Retinal pigment epithelial cell (primary cell): ENCODE data around the gene CCR9.

Source experiments
- DNase-seq: peaks from one replicate; pipeline ENCODE4 v3.0.0-alpha.2; 2010; ENCODE audit warnings: low read depth
- H3K4me3 ChIP-seq: 2 replicates; pipeline ENCODE4 v1.5.1; 2011; ENCODE audit warnings: mild to moderate bottlenecking, low read length, control low read depth, moderate library complexity
- CTCF ChIP-seq: conservative IDR thresholded peaks from 2 replicates; pipeline ENCODE4 v1.5.1; 2011; ENCODE audit warnings: low read depth, low read length, control low read depth, inconsistent platforms

CCR9 gene

GRCh38 chr3:45873036-45873435 is 13.3 kb upstream of the CCR9 start:
- no peak overlapping the region for H3K4me3 ChIP-seq
- TF ChIP-seq CTCF, result no peak
- no peak for DNase-seq

GRCh38 chr3:45873638-45874037 is 12.7 kb upstream of the CCR9 start:
- H3K4me3 ChIP-seq, result no peak overlapping the region
- no peak for DNase-seq
- no peak for TF ChIP-seq CTCF

GRCh38 chr3:45874677-45875346 is 11.5 kb upstream of the CCR9 start:
- TF ChIP-seq CTCF, result no peak
- no peak overlapping the region for H3K4me3 ChIP-seq

GRCh38 chr3:45878124-45878523 is 8.2 kb upstream of the CCR9 start:
- no peak for DNase-seq
- no peak overlapping the region for H3K4me3 ChIP-seq
- TF ChIP-seq CTCF, result no peak

More at GRCh38 chr3:45874677-45875346, 11.5 kb upstream of the CCR9 start:
- no peak for DNase-seq

GRCh38 chr3:45880725-45881077 is 5.6 kb upstream of the CCR9 start:
- no peak overlapping the region for H3K4me3 ChIP-seq
- DNase-seq, result no peak
- TF ChIP-seq CTCF, result no peak

GRCh38 chr3:45881078-45882022 is 5.0 kb upstream of the CCR9 start:
- H3K4me3 ChIP-seq, result no peak overlapping the region
- no peak for DNase-seq
- no peak for TF ChIP-seq CTCF
